ENCODE data around the gene GBX2. TPM values are rescaled to one million over a fixed set of nuclear protein-coding genes. Genes with fewer than 3 reads are reported as not detected.

Gene GBX2
- total RNA-seq, 2 experiments from 2014 or later: not detected

- ATAC-seq (no peak), DNase-seq (no peak)
- Mint-ChIP-seq H3K4me1 (ENCODE audit: low read depth) (no peaks in the 10 kb centered on the region), H3K9me3 (no peaks in the 10 kb centered on the region), H3K27me3 (no peaks in the 10 kb centered on the region), H3K27ac (no peak overlapping the region), H3K36me3 (ENCODE audit: low read depth) (no peaks in the 10 kb centered on the region), H3K4me3 (no peak overlapping the region)
- ChIA-PET CTCF (no interaction called here), POLR2A (no interaction called here)
- intact Hi-C loops (cut with micrococcal nuclease): no loop called here
- TF ChIP-seq, protein P1, sequence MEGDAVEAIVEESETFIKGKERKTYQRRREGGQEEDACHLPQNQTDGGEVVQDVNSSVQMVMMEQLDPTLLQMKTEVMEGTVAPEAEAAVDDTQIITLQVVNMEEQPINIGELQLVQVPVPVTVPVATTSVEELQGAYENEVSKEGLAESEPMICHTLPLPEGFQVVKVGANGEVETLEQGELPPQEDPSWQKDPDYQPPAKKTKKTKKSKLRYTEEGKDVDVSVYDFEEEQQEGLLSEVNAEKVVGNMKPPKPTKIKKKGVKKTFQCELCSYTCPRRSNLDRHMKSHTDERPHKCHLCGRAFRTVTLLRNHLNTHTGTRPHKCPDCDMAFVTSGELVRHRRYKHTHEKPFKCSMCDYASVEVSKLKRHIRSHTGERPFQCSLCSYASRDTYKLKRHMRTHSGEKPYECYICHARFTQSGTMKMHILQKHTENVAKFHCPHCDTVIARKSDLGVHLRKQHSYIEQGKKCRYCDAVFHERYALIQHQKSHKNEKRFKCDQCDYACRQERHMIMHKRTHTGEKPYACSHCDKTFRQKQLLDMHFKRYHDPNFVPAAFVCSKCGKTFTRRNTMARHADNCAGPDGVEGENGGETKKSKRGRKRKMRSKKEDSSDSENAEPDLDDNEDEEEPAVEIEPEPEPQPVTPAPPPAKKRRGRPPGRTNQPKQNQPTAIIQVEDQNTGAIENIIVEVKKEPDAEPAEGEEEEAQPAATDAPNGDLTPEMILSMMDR (IDR thresholded peaks at IDR 0.05): no peak
Measured at GRCh38 chr2:236196366-236196765, 28.2 kb upstream of the GBX2 start.

- no peak overlapping the region for H3K27ac Mint-ChIP-seq
- no peaks in the 10 kb centered on the region for H3K4me1 Mint-ChIP-seq (ENCODE audit: low read depth)
- DNase-seq (no peak), ATAC-seq (no peak)
- TF ChIP-seq, protein P1 (IDR thresholded peaks at IDR 0.05): no peak
- H3K4me3 Mint-ChIP-seq: no peak overlapping the region
- intact Hi-C loops (cut with micrococcal nuclease): no loop called here
- ChIA-PET CTCF (no interaction called here), POLR2A (no interaction called here)
- no peaks in the 10 kb centered on the region for H3K36me3 Mint-ChIP-seq (ENCODE audit: low read depth)
- no peaks in the 10 kb centered on the region for H3K27me3 Mint-ChIP-seq
- H3K9me3 Mint-ChIP-seq: no peaks in the 10 kb centered on the region
Measured at GRCh38 chr2:236195726-236196125, 27.5 kb upstream of the GBX2 start.

GRCh38 chr2:236194786-236195185, 26.6 kb upstream of the GBX2 start:
- no peak overlapping the region for H3K4me3 Mint-ChIP-seq
- ChIA-PET CTCF (interaction anchor here (0.7 kb wide), 1 partner anchor 12 kb away, joined by 3 read pairs; no protein-coding TSS in a partner anchor), POLR2A (no interaction called here)
- TF ChIP-seq, protein P1 (IDR thresholded peaks at IDR 0.05): no peak
- no peak for DNase-seq
- H3K36me3 Mint-ChIP-seq (ENCODE audit: low read depth): no peaks in the 10 kb centered on the region
- no peak for ATAC-seq
- H3K27ac Mint-ChIP-seq: no peak overlapping the region
- H3K27me3 Mint-ChIP-seq: no peaks in the 10 kb centered on the region
- no peaks in the 10 kb centered on the region for H3K4me1 Mint-ChIP-seq (ENCODE audit: low read depth)
- no peaks in the 10 kb centered on the region for H3K9me3 Mint-ChIP-seq
- intact Hi-C loops (cut with micrococcal nuclease): no loop called here

DNA sequence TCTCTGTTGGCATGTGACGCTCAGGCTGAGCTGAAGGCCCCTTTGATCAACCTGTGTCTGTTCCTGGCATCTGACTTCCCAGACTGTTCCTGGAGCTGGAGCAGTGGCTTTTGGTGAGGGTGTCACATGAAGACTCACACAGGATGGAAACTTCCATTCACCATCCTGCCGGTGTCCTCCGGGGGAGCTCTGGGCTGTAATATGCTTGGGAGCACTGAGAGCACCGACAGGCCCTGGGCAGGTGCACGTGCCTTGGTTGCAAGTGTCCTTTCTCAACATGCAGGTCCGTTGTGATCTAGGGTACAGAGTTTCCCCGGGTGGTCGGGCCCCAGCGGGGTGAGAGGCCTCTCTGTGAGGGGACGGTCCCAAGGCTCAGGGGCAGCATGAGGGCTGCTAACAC, 24.8 kb upstream of the GBX2 start:
- no peak overlapping the region for H3K27ac Mint-ChIP-seq
- ChIA-PET CTCF (interaction anchor here (1.1 kb wide), 1 partner anchor 256 kb away, joined by 3 read pairs; no protein-coding TSS in a partner anchor), POLR2A (no interaction called here)
- intact Hi-C loops (cut with micrococcal nuclease): no loop called here
- TF ChIP-seq, protein P1 (IDR thresholded peaks at IDR 0.05): no peak
- no peaks in the 10 kb centered on the region for H3K4me1 Mint-ChIP-seq (ENCODE audit: low read depth)
- ATAC-seq: no peak
- H3K9me3 Mint-ChIP-seq: no peaks in the 10 kb centered on the region
- no peaks in the 10 kb centered on the region for H3K36me3 Mint-ChIP-seq (ENCODE audit: low read depth)
- no peak for DNase-seq
- no peak overlapping the region for H3K4me3 Mint-ChIP-seq
- H3K27me3 Mint-ChIP-seq: peaks cover 2% of the 10 kb centered on the region

- ATAC-seq: no peak
Measured at GRCh38 chr2:236190674-236191073, 22.5 kb upstream of the GBX2 start.

More at GRCh38 chr2:236190674-236191073, 22.5 kb upstream of the GBX2 start:
- ChIA-PET POLR2A (no interaction called here), CTCF (no interaction called here)
- Mint-ChIP-seq H3K4me3 (no peak overlapping the region), H3K36me3 (ENCODE audit: low read depth) (no peaks in the 10 kb centered on the region), H3K27me3 (peaks cover 8% of the 10 kb centered on the region), H3K27ac (no peak overlapping the region), H3K4me1 (ENCODE audit: low read depth) (no peaks in the 10 kb centered on the region), H3K9me3 (no peaks in the 10 kb centered on the region)
- TF ChIP-seq, protein P1 (IDR thresholded peaks at IDR 0.05): no peak
- DNase-seq: no peak
- intact Hi-C loops (cut with micrococcal nuclease): no loop called here
